Measurements from ENCODE around the gene SRPK3. TPM values are rescaled to one million over a fixed set of nuclear protein-coding genes. Genes with fewer than 3 reads are reported as not detected.

SRPK3 gene
- total RNA-seq = 0.07 TPM in 1 of 2 replicates, not detected in the other

DNA sequence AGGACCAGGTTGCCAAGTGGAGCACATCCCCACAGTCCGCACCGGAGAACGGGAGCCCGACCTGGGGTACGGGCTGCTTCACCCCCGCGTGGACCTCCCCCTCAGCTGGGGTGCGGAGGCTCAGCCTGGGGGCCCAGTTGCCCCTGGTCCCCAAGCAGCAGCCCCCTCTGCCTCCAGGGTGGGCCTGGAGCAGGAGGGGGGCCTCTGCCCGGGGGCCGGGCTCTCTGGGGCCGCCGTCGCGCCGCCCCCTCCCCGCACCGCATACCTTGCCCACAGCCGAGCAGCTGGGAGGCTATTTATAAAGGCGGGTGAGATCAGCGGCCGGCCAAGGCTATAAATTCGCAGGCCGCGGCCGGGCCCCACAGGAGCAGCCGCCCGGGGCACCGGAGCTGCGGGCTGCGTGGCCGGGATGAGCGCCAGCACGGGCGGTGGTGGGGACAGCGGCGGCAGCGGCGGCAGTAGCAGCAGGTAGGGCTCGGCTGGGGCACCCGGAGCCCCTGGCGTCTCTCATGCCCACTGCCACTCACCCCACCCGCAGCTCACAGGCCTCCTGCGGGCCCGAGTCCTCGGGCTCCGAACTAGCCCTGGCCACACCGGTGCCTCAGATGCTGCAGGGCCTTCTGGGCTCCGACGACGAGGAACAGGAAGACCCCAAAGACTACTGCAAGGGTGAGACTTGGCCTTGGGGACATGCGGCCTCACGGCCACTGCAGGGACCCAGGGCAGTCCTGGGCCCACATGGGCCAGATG, at the start of gene SRPK3:
TSS of gene SRPK3 (plus strand) at position 364 of the 750 bp plus-strand sequence. CDS start at position 410, 46 bp downstream.

DNA sequence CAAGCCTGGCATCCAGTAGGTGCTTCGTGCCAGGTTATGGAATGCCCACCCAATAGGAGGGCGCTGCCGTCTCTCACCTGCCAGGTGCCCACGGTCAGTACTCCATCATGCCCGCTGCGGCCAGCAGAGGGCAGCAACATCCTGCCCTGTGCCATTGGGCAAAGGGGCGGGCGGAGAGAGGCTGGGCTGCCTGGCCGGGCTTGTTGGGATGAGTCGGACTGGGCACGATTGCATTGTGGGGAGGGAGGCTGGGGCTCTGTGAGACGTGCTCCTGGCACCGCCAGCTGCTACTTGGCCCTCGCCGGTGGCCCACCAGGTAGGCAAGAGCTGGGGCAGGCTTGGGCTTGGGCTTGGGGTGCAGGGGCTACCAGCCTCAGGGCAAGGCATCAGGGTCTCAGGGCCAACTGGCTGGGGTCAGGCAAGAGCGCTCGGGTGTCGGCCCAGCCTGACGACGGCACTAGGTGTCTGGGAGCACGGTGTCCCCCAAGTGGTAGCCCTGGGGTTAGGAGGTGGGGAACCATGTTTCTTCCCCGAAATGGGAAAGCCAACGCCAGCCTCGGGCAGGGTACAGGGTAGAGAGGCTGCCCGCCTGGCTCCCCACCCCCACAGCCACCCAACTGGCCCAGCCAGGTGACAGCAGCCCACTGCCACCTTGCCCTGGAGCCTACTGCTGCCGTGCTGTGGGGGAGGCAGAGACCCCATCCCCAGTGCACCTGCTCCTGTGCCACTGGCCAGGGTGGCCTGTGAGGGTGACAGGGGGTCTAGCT, 16.7 kb upstream of the SRPK3 start, which contains the start of gene PLXNB3:
TSS of gene PLXNB3 (plus strand) at position 261 of the 767 bp plus-strand sequence. CDS start 1,287 bp downstream, outside the sequence.

GRCh38 chrX:153794018-153794896, 13.4 kb downstream of the SRPK3 start, which contains the start of the genes IDH3G and SSR4:
Gene IDH3G, minus strand, starts transcription at chrX:153794375. Its CDS starts 49 bp downstream, at chrX:153794326.
Gene SSR4, plus strand, starts transcription at chrX:153794668. Its CDS starts 20 bp downstream, at chrX:153794688.

DNA sequence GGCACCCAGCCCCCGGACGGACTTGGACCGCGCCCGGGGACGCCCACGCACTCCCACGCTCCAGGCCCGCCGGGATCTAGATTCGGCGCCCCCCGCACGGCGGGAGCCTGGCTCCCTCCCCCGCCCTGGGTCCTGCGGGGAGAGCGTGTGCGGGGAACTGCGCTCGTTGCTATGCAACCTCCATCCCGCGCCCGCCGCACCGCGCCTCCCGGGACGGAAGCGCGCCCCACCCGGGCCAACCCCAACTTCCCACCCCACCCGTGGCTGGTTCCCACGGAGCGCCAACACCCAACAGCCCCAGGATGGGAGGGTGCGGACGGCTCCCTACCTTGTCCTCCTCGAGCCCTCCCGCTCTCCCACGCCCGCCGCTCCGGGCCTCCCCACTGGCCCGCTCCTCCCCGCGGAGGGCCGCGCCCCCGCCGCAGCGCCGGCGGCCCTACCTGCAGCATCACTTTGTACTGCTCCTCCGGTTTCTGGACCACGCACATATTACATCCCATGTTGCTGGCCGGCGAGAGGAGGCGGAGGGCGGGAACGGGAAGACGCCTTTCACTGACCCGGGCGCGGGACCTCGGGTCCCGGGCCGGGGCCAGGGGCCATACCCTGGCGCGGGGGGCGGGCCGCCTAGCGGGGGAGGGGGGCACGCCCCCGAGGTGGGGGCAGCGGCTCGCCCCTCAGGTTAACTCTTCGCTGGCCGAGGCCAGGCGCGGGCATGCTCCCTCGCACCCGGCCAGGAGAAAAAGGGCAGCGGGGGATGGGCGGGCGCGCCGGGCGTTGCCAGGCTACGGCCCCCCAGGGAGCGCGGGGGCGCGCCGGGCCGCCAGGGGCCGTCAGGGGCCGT, 49.2 kb downstream of the SRPK3 start, which contains the start of gene PDZD4:
TSS of gene PDZD4 (minus strand) at position 746 of the 841 bp plus-strand sequence. CDS start at position 500, 246 bp downstream.

Other genes with a start within 250 kb of the SRPK3 start
- 34.4 and 50.3 TPM in 2 replicates for gene CCNQ, start 181.9 kb upstream of the SRPK3 start, total RNA-seq
- gene DUSP9, start 133.8 kb upstream of the SRPK3 start, total RNA-seq = 5.4 and 5.9 TPM in 2 replicates
- 1.2 and 1.5 TPM in 2 replicates for gene PNCK, start 107.2 kb upstream of the SRPK3 start, total RNA-seq
- gene SLC6A8, start 93.1 kb upstream of the SRPK3 start, total RNA-seq = 47.9 and 56.6 TPM in 2 replicates
- gene BCAP31, start 56.7 kb upstream of the SRPK3 start, total RNA-seq = 164 and 185 TPM in 2 replicates
- gene ABCD1, start 56.2 kb upstream of the SRPK3 start, total RNA-seq = 3.3 and 4.5 TPM in 2 replicates
- 7.3 and 9.0 TPM in 2 replicates for gene PLXNB3, start 16.8 kb upstream of the SRPK3 start, total RNA-seq
- gene IDH3G, start 13.3 kb downstream of the SRPK3 start, total RNA-seq = 65.0 and 70.2 TPM in 2 replicates
- 129 and 259 TPM in 2 replicates for gene SSR4, start 13.6 kb downstream of the SRPK3 start, total RNA-seq
- gene PDZD4, start 49.5 kb downstream of the SRPK3 start, total RNA-seq = 0.14 TPM in 1 of 2 replicates, not detected in the other
- gene L1CAM, start 105.1 kb downstream of the SRPK3 start, total RNA-seq = 1.3 and 1.6 TPM in 2 replicates
- not detected in 2 replicates for gene AVPR2, start 123.6 kb downstream of the SRPK3 start, total RNA-seq
- 1.2 and 7.0 TPM in 2 replicates for gene ARHGAP4, start 145.2 kb downstream of the SRPK3 start, total RNA-seq
- gene NAA10, start 154.0 kb downstream of the SRPK3 start, total RNA-seq = 149 and 176 TPM in 2 replicates
- gene RENBP, start 163.6 kb downstream of the SRPK3 start, total RNA-seq = 0.09 and 0.21 TPM in 2 replicates
- gene HCFC1, start 190.8 kb downstream of the SRPK3 start, total RNA-seq = 35.4 and 50.1 TPM in 2 replicates
- 10.3 and 12.4 TPM in 2 replicates for gene TMEM187, start 191.7 kb downstream of the SRPK3 start, total RNA-seq
- gene IRAK1, start 238.9 kb downstream of the SRPK3 start, total RNA-seq = 104 and 110 TPM in 2 replicates

Data from airway epithelial cell (primary cell).